ENCODE measurements around the gene FBXW4. TPM values are rescaled to one million over a fixed set of nuclear protein-coding genes. Genes with fewer than 3 reads are reported as not detected.

FBXW4 gene
- total and polyA plus RNA-seq, 5 donors from 2014 or later, result 3.5 to 70.9 (median 5.9) TPM

DNA sequence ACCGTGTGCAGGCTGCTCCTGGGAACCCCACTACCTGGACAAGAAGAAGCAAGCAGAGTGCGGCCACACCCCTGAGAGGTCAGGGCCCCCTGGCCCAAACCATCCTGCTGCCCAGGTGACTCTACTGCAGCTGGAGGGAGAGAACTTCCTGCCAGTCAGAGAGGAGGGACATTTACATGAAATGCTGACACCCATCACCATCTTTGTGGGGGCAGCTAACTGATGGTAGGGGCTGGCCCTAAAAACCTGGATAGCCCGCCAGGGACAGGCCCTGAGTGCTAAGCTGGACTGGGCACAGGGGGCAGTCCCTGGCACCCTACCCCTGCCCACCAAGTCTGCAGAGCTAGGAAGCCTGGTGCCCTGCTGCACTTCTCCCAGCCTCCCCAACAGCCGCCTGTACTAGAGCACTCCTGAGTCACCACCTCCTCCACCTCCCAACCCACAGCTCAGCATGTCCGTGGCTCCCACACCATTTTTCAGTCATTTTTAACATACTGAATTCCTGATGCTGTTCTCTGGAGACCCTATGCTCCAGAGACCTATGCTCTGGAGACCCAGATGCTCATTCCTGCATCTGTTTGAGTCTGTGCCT, 79.3 kb downstream of the FBXW4 start:
- Histone ChIP-seq H3K4me1 (ENCODE audit: control insufficient read depth, insufficient read depth, low read length, poor library complexity, severe bottlenecking) (no peaks in the 10 kb centered on the region), H3K4me3 (ENCODE audit: low read depth, low read length) (no peak overlapping the region), H3K36me3 (ENCODE audit: control insufficient read depth, insufficient read depth, low read length) (peaks cover 57% of the 10 kb centered on the region), H3K27me3 (ENCODE audit: control insufficient read depth, insufficient read depth, low read length) (no peaks in the 10 kb centered on the region), H3K27ac (ENCODE audit: insufficient read depth, low read length, poor library complexity, severe bottlenecking) (no peak overlapping the region), H3K9me3 (ENCODE audit: control insufficient read depth in 2 of 2, low read length in 2 of 2) (no peaks in the 10 kb centered on the region)
- Mint-ChIP-seq H3K4me1 (peaks cover 0 to 4% (median 2%) of the 10 kb centered on the region in 4 donors), H3K9me3 (no peaks in the 10 kb centered on the region), H3K4me3 (no peak overlapping the region), H3K27me3 (no peaks in the 10 kb centered on the region), H3K27ac (no peak overlapping the region), H3K36me3 (peaks cover 22% of the 10 kb centered on the region)
- ATAC-seq (ENCODE audit: low read depth in 2 of 2) (no peak), DNase-seq (no peak)

DNA sequence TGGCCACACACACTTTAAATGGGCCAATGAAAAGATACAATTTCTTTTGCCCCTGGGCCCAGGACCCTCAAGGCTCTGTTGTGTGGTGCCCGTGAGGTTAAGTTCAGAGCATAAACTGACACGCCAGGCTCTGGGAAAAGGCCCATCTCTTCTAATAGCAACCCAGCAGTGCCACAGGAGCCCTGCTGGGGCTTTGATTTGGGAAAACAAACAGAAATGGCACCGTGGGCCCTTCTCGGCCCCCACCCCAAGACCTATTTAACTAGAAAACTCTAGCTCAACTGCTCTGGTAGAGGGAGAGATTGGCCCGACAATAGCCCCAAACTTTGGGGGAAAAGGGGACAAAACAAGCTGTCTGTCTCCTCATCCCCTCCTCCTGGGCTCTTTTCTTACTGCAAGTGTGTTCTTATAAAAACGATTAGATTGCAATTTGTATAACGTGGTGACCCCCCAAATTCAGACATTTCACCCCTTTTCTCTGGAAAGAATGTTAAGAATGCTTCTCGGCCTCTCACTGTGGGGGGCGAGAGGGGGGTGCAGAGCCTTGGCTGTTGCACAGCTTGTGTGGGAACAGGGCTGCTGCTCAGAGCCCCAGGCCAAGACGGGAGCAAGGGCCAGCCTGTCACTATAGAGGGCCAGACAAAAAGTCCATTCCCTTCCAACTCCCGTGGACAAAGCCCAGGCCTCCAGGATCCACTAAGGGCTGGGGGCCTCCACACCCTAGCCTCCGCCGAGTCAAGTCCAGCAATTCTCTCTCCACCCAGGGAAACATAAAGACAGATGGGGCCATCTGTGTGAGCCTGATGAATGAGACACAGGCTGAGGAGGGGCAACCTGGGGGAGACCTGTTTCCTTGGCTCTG, 80.1 kb downstream of the FBXW4 start:
- ATAC-seq (ENCODE audit: low read depth in 2 of 2), result no peak
- H3K4me1 ChIP-seq (ENCODE audit: control insufficient read depth, insufficient read depth, low read length, poor library complexity, severe bottlenecking), result no peaks in the 10 kb centered on the region
- no peaks in the 10 kb centered on the region for H3K27me3 ChIP-seq (ENCODE audit: control insufficient read depth, insufficient read depth, low read length)
- no peak overlapping the region for H3K4me3 ChIP-seq (ENCODE audit: low read depth, low read length)
- no peaks in the 10 kb centered on the region for H3K9me3 ChIP-seq (ENCODE audit: control insufficient read depth in 2 of 2, low read length in 2 of 2)
- no peak overlapping the region for H3K27ac ChIP-seq (ENCODE audit: insufficient read depth, low read length, poor library complexity, severe bottlenecking)
- Mint-ChIP-seq H3K9me3 (no peaks in the 10 kb centered on the region), H3K27ac (no peak overlapping the region), H3K4me3 (no peak overlapping the region), H3K36me3 (peaks cover 18% of the 10 kb centered on the region), H3K4me1 (peaks cover 0 to 4% (median 2%) of the 10 kb centered on the region in 4 donors), H3K27me3 (no peaks in the 10 kb centered on the region)
- peaks cover 56% of the 10 kb centered on the region for H3K36me3 ChIP-seq (ENCODE audit: control insufficient read depth, insufficient read depth, low read length)
- DNase-seq, result no peak

DNA sequence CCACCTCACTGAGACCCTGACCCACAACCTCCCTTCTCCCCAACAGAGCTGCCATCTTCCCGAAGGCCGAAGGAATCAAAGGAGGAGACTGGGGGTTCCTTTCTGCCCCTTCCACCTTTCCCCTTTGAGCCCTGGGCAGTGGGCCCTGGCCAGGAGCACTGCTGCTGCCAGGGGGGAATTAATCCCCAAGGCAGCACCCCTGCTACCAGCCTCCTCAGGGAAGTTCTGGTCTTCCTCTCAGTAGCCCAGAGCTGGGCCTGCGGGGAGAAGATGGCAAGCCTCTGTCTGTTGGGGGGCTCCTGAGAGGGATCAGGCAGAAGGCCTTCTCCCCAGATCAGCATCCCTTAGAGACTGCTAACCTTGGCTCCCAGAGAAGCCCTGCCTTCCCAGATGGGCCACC, 81.3 kb downstream of the FBXW4 start:
- H3K9me3 Mint-ChIP-seq, result no peaks in the 10 kb centered on the region
- H3K4me3 ChIP-seq (ENCODE audit: low read depth, low read length), result no peak overlapping the region
- peaks cover 21% of the 10 kb centered on the region for H3K36me3 Mint-ChIP-seq
- no peaks in the 10 kb centered on the region for H3K9me3 ChIP-seq (ENCODE audit: control insufficient read depth in 2 of 2, low read length in 2 of 2)
- H3K27ac ChIP-seq (ENCODE audit: insufficient read depth, low read length, poor library complexity, severe bottlenecking), result no peak overlapping the region
- H3K4me3 Mint-ChIP-seq, result no peak overlapping the region
- H3K4me1 Mint-ChIP-seq, result peaks cover 0 to 4% (median 2%) of the 10 kb centered on the region in 4 donors
- H3K27me3 ChIP-seq (ENCODE audit: control insufficient read depth, insufficient read depth, low read length), result no peaks in the 10 kb centered on the region
- peaks cover 60% of the 10 kb centered on the region for H3K36me3 ChIP-seq (ENCODE audit: control insufficient read depth, insufficient read depth, low read length)
- H3K4me1 ChIP-seq (ENCODE audit: control insufficient read depth, insufficient read depth, low read length, poor library complexity, severe bottlenecking), result no peaks in the 10 kb centered on the region
- no peak overlapping the region for H3K27ac Mint-ChIP-seq
- ATAC-seq (ENCODE audit: low read depth in 2 of 2) (no peak), DNase-seq (no peak)
- no peaks in the 10 kb centered on the region for H3K27me3 Mint-ChIP-seq

DNA sequence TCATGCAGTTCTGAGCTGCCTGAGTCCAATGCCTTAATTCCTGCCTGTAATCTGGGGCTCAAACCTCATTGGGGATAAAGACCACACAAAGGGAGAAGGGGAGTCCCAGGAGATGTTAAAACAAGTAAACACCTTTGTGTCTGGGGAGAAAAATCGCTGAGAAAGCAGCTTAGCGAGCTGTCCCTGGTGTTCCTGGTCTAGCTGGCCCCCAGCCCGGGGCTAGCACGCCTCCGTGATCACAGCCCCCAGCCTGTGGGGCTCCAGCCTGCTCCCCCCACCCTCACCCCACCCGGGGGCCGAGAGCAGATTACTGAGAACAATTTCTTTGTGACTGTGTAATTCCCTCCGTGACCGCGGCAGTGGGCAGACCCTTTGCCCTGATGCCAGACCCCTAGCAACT, 82.1 kb downstream of the FBXW4 start:
- Histone ChIP-seq H3K27me3 (ENCODE audit: control insufficient read depth, insufficient read depth, low read length) (no peaks in the 10 kb centered on the region), H3K36me3 (ENCODE audit: control insufficient read depth, insufficient read depth, low read length) (peaks cover 60% of the 10 kb centered on the region), H3K4me1 (ENCODE audit: control insufficient read depth, insufficient read depth, low read length, poor library complexity, severe bottlenecking) (no peaks in the 10 kb centered on the region), H3K9me3 (ENCODE audit: control insufficient read depth in 2 of 2, low read length in 2 of 2) (no peaks in the 10 kb centered on the region), H3K27ac (ENCODE audit: insufficient read depth, low read length, poor library complexity, severe bottlenecking) (no peak overlapping the region), H3K4me3 (ENCODE audit: low read depth, low read length) (no peak overlapping the region)
- ATAC-seq (ENCODE audit: low read depth in 2 of 2) (no peak), DNase-seq (no peak)
- Mint-ChIP-seq H3K27ac (no peak overlapping the region), H3K36me3 (peaks cover 21% of the 10 kb centered on the region), H3K4me1 (peaks cover 0 to 3% (median under 1%) of the 10 kb centered on the region in 4 donors), H3K27me3 (no peaks in the 10 kb centered on the region), H3K9me3 (no peaks in the 10 kb centered on the region), H3K4me3 (no peak overlapping the region)

DNA sequence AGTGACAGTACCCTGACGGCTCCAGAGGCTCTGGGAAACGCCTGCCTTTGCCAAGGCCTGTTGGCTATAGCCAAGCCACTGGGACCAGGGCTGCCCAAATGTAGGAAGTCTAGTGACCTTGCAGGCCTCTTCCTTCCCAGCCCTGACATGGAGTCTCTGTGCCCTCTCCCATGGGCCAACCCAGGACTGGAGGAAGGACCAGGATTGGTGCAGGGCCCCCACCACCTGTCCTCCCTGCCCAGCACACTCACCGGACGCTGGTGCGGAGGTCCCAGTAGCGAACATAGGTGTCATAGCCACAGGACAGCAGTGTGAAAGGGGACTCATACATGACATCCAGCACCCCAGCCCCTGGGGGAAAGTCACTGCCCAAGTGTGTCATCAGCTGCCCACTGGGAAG, 82.9 kb downstream of the FBXW4 start:
- DNase-seq (no peak), ATAC-seq (ENCODE audit: low read depth in 2 of 2) (no peak)
- Histone ChIP-seq H3K27me3 (ENCODE audit: control insufficient read depth, insufficient read depth, low read length) (no peaks in the 10 kb centered on the region), H3K9me3 (ENCODE audit: control insufficient read depth in 2 of 2, low read length in 2 of 2) (no peaks in the 10 kb centered on the region), H3K27ac (ENCODE audit: insufficient read depth, low read length, poor library complexity, severe bottlenecking) (no peak overlapping the region), H3K4me3 (ENCODE audit: low read depth, low read length) (no peak overlapping the region), H3K36me3 (ENCODE audit: control insufficient read depth, insufficient read depth, low read length) (peaks cover 60% of the 10 kb centered on the region), H3K4me1 (ENCODE audit: control insufficient read depth, insufficient read depth, low read length, poor library complexity, severe bottlenecking) (no peaks in the 10 kb centered on the region)
- Mint-ChIP-seq H3K9me3 (no peaks in the 10 kb centered on the region), H3K4me1 (peaks cover 0 to 3% (median 0%) of the 10 kb centered on the region in 4 donors), H3K27me3 (no peaks in the 10 kb centered on the region), H3K36me3 (peaks cover 15% of the 10 kb centered on the region), H3K27ac (no peak overlapping the region), H3K4me3 (no peak overlapping the region)

DNA sequence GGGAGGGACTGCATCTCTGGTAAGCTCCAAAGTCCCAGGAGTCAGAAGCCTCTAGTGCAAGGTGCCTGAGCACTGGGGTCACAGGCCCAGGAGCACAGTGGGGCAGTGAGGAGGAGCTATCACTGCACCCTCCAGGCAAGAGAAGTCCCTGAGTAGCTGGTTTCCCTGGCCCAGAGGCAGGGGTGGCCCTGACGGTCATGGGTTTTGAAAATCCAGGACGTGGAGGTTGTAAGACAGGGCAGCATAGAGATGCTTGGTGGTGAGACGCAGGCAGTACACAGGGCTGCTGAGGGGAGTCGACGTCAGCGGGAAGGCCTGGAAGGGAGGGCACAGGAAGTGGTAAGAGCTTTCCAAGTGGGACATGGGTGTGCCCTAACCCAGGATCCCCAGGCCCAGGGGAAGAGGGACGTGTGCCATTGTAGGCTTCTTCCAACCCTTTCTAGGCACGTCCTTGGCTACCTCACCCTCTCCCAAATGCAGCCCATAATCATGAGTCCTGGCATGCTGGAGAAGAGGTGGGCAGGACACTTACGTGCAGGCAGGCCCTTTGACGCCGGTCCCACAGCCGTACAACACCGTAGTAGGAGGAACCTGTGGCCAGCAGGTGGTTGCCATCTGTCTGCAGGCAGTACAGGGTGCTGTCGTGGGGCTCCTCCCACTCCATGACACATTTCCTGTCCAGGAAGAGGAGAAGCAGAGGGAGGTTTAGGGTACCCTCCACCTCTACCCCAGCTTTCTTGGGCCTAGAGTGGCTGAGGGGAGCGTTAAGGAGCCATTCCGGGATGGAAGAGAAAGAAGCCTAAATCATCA, 83.7 kb downstream of the FBXW4 start:
- H3K27me3 ChIP-seq (ENCODE audit: control insufficient read depth, insufficient read depth, low read length), result no peaks in the 10 kb centered on the region
- Mint-ChIP-seq H3K4me3 (no peak overlapping the region), H3K27me3 (no peaks in the 10 kb centered on the region), H3K27ac (peak overlapping the region in 1 of 3 donors; percentile 67), H3K4me1 (peaks cover 0 to 3% (median 0%) of the 10 kb centered on the region in 4 donors), H3K36me3 (peaks cover 22% of the 10 kb centered on the region), H3K9me3 (no peaks in the 10 kb centered on the region)
- ATAC-seq (ENCODE audit: low read depth in 2 of 2) (no peak), DNase-seq (peak in 1 of 3 donors; percentile 41)
- H3K4me3 ChIP-seq (ENCODE audit: low read depth, low read length), result no peak overlapping the region
- no peak overlapping the region for H3K27ac ChIP-seq (ENCODE audit: insufficient read depth, low read length, poor library complexity, severe bottlenecking)
- no peaks in the 10 kb centered on the region for H3K9me3 ChIP-seq (ENCODE audit: control insufficient read depth in 2 of 2, low read length in 2 of 2)
- H3K4me1 ChIP-seq (ENCODE audit: control insufficient read depth, insufficient read depth, low read length, poor library complexity, severe bottlenecking), result no peaks in the 10 kb centered on the region
- peaks cover 56% of the 10 kb centered on the region for H3K36me3 ChIP-seq (ENCODE audit: control insufficient read depth, insufficient read depth, low read length)

DNA sequence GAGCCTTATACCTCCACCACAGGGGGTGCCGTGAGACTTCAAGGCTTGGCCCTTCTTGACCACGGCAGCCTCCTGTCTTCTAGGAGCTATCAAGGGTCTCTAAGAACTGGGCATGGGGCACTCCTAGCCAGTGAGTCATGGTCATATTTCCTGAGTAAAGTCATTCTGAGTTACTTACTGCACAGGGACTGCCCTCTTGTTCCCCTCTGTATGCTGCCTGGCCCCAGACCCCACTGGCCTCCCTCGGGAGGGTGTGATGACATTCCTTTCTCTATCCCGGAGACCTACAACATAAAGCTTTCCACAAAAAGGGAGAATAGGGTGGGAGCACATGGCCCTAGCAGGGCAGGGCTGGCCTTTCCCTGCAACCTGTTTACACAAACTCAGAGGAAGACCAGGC, 85.5 kb downstream of the FBXW4 start:
- ATAC-seq (ENCODE audit: low read depth in 2 of 2) (no peak), DNase-seq (no peak)
- H3K4me3 ChIP-seq (ENCODE audit: low read depth, low read length), result no peak overlapping the region
- H3K4me1 ChIP-seq (ENCODE audit: control insufficient read depth, insufficient read depth, low read length, poor library complexity, severe bottlenecking), result no peaks in the 10 kb centered on the region
- peaks cover 59% of the 10 kb centered on the region for H3K36me3 ChIP-seq (ENCODE audit: control insufficient read depth, insufficient read depth, low read length)
- Mint-ChIP-seq H3K27ac (peak overlapping the region in 1 of 3 donors; percentile 58), H3K4me1 (peaks cover 0 to 3% (median 0%) of the 10 kb centered on the region in 4 donors), H3K4me3 (no peak overlapping the region), H3K36me3 (peaks cover 22% of the 10 kb centered on the region), H3K27me3 (no peaks in the 10 kb centered on the region), H3K9me3 (no peaks in the 10 kb centered on the region)
- H3K9me3 ChIP-seq (ENCODE audit: control insufficient read depth in 2 of 2, low read length in 2 of 2), result no peaks in the 10 kb centered on the region
- no peaks in the 10 kb centered on the region for H3K27me3 ChIP-seq (ENCODE audit: control insufficient read depth, insufficient read depth, low read length)
- no peak overlapping the region for H3K27ac ChIP-seq (ENCODE audit: insufficient read depth, low read length, poor library complexity, severe bottlenecking)
